Measurements from ENCODE around the gene GABPB2. TPM values are rescaled to one million over a fixed set of nuclear protein-coding genes. Genes with fewer than 3 reads are reported as not detected.
"Not testable (repeated sequence)": the region's sequence is repeated elsewhere in the genome, so short reads cannot be mapped to it uniquely, and the experiment has no call there.

Gene GABPB2
- total and polyA plus RNA-seq, 5 donors from 2014 or later: 5.4 to 26.4 (median 6.5) TPM

- Mint-ChIP-seq H3K9me3 (no peaks in the 10 kb centered on the region), H3K27ac (peak overlapping the region; percentile 20 to 99 (median 99))
These were observed 1.7 kb downstream of the GABPB2 start for GRCh38 chr1:151072224-151072623.

GRCh38 chr1:151085953-151086559 is 15.5 kb downstream of the GABPB2 start:
- no peak for ATAC-seq (ENCODE audit: low read depth in 2 of 2)

More at GRCh38 chr1:151072224-151072623, 1.7 kb downstream of the GABPB2 start:
- ATAC-seq (ENCODE audit: low read depth in 2 of 2): no peak
- H3K4me3 ChIP-seq (ENCODE audit: low read depth, low read length): no peak overlapping the region
- H3K27ac ChIP-seq (ENCODE audit: insufficient read depth, low read length, poor library complexity, severe bottlenecking): peak overlapping the region; percentile 95
- H3K27me3 ChIP-seq (ENCODE audit: control insufficient read depth, insufficient read depth, low read length): no peaks in the 10 kb centered on the region
- peaks cover 18% of the 10 kb centered on the region for H3K4me1 ChIP-seq (ENCODE audit: control insufficient read depth, insufficient read depth, low read length, poor library complexity, severe bottlenecking)
- peak overlapping the region; percentile 98 to 100 (median 100) for H3K4me3 Mint-ChIP-seq
- no peaks in the 10 kb centered on the region for H3K36me3 ChIP-seq (ENCODE audit: control insufficient read depth, insufficient read depth, low read length)
- DNase-seq: no peak
- no peaks in the 10 kb centered on the region for H3K9me3 ChIP-seq (ENCODE audit: control insufficient read depth in 2 of 2, low read length in 2 of 2)
- peaks cover 10% of the 10 kb centered on the region for H3K36me3 Mint-ChIP-seq
- H3K4me1 Mint-ChIP-seq: peaks cover 5 to 37% (median 25%) of the 10 kb centered on the region in 4 donors
- peaks cover 10% of the 10 kb centered on the region for H3K27me3 Mint-ChIP-seq

GRCh38 chr1:151097426-151097825 is 26.9 kb downstream of the GABPB2 start:
- not testable (repeated sequence) for H3K4me3 ChIP-seq (ENCODE audit: low read depth, low read length); DNase-seq; H3K9me3 Mint-ChIP-seq; H3K36me3 ChIP-seq (ENCODE audit: control insufficient read depth, insufficient read depth, low read length); ATAC-seq (ENCODE audit: low read depth in 2 of 2); H3K27ac ChIP-seq (ENCODE audit: insufficient read depth, low read length, poor library complexity, severe bottlenecking); H3K9me3 ChIP-seq (ENCODE audit: control insufficient read depth in 2 of 2, low read length in 2 of 2); H3K4me1 ChIP-seq (ENCODE audit: control insufficient read depth, insufficient read depth, low read length, poor library complexity, severe bottlenecking); H3K27me3 ChIP-seq (ENCODE audit: control insufficient read depth, insufficient read depth, low read length); H3K27ac Mint-ChIP-seq; H3K4me3 Mint-ChIP-seq; H3K4me1 Mint-ChIP-seq; H3K36me3 Mint-ChIP-seq; H3K27me3 Mint-ChIP-seq

More at GRCh38 chr1:151085953-151086559, 15.5 kb downstream of the GABPB2 start:
- no peak overlapping the region for H3K4me3 Mint-ChIP-seq
- DNase-seq: no peak
- H3K4me3 ChIP-seq (ENCODE audit: low read depth, low read length): no peak overlapping the region
- no peaks in the 10 kb centered on the region for H3K4me1 ChIP-seq (ENCODE audit: control insufficient read depth, insufficient read depth, low read length, poor library complexity, severe bottlenecking)
- no peaks in the 10 kb centered on the region for H3K27me3 ChIP-seq (ENCODE audit: control insufficient read depth, insufficient read depth, low read length)
- peaks cover 0 to 3% (median 0%) of the 10 kb centered on the region in 4 donors for H3K4me1 Mint-ChIP-seq
- no peaks in the 10 kb centered on the region for H3K9me3 Mint-ChIP-seq
- no peak overlapping the region for H3K27ac ChIP-seq (ENCODE audit: insufficient read depth, low read length, poor library complexity, severe bottlenecking)
- peaks cover 6% of the 10 kb centered on the region for H3K36me3 Mint-ChIP-seq
- H3K9me3 ChIP-seq (ENCODE audit: control insufficient read depth in 2 of 2, low read length in 2 of 2): no peaks in the 10 kb centered on the region
- no peaks in the 10 kb centered on the region for H3K27me3 Mint-ChIP-seq
- H3K36me3 ChIP-seq (ENCODE audit: control insufficient read depth, insufficient read depth, low read length): no peaks in the 10 kb centered on the region
- H3K27ac Mint-ChIP-seq: peak overlapping the region in 1 of 3 donors; percentile 52

GRCh38 chr1:151098126-151098525 is 27.6 kb downstream of the GABPB2 start:
- DNase-seq: no peak
- peaks cover 7% of the 10 kb centered on the region for H3K36me3 ChIP-seq (ENCODE audit: control insufficient read depth, insufficient read depth, low read length)
- Mint-ChIP-seq H3K4me3 (no peak overlapping the region), H3K27ac (no peak overlapping the region), H3K9me3 (no peaks in the 10 kb centered on the region), H3K36me3 (peaks cover 5% of the 10 kb centered on the region), H3K27me3 (no peaks in the 10 kb centered on the region), H3K4me1 (no peaks in the 10 kb centered on the region)
- no peaks in the 10 kb centered on the region for H3K27me3 ChIP-seq (ENCODE audit: control insufficient read depth, insufficient read depth, low read length)
- H3K4me1 ChIP-seq (ENCODE audit: control insufficient read depth, insufficient read depth, low read length, poor library complexity, severe bottlenecking): no peaks in the 10 kb centered on the region
- no peak overlapping the region for H3K4me3 ChIP-seq (ENCODE audit: low read depth, low read length)
- no peak for ATAC-seq (ENCODE audit: low read depth in 2 of 2)
- H3K27ac ChIP-seq (ENCODE audit: insufficient read depth, low read length, poor library complexity, severe bottlenecking): no peak overlapping the region
- no peaks in the 10 kb centered on the region for H3K9me3 ChIP-seq (ENCODE audit: control insufficient read depth in 2 of 2, low read length in 2 of 2)

- DNase-seq (no peak), ATAC-seq (ENCODE audit: low read depth in 2 of 2) (no peak)
- H3K4me1 ChIP-seq (ENCODE audit: control insufficient read depth, insufficient read depth, low read length, poor library complexity, severe bottlenecking): no peaks in the 10 kb centered on the region
- Mint-ChIP-seq H3K27me3 (no peaks in the 10 kb centered on the region), H3K27ac (no peak overlapping the region), H3K36me3 (peaks cover 19% of the 10 kb centered on the region), H3K4me3 (no peak overlapping the region), H3K4me1 (peaks cover 0 to 5% (median 0%) of the 10 kb centered on the region in 4 donors), H3K9me3 (no peaks in the 10 kb centered on the region)
- H3K27me3 ChIP-seq (ENCODE audit: control insufficient read depth, insufficient read depth, low read length): no peaks in the 10 kb centered on the region
- peaks cover 17% of the 10 kb centered on the region for H3K36me3 ChIP-seq (ENCODE audit: control insufficient read depth, insufficient read depth, low read length)
- no peak overlapping the region for H3K27ac ChIP-seq (ENCODE audit: insufficient read depth, low read length, poor library complexity, severe bottlenecking)
- no peak overlapping the region for H3K4me3 ChIP-seq (ENCODE audit: low read depth, low read length)
- H3K9me3 ChIP-seq (ENCODE audit: control insufficient read depth in 2 of 2, low read length in 2 of 2): no peaks in the 10 kb centered on the region
These were observed 34.1 kb downstream of the GABPB2 start for GRCh38 chr1:151104630-151105029.

- Histone ChIP-seq H3K27me3 (ENCODE audit: control insufficient read depth, insufficient read depth, low read length) (no peaks in the 10 kb centered on the region), H3K36me3 (ENCODE audit: control insufficient read depth, insufficient read depth, low read length) (peaks cover 23% of the 10 kb centered on the region), H3K4me1 (ENCODE audit: control insufficient read depth, insufficient read depth, low read length, poor library complexity, severe bottlenecking) (no peaks in the 10 kb centered on the region), H3K9me3 (ENCODE audit: control insufficient read depth in 2 of 2, low read length in 2 of 2) (no peaks in the 10 kb centered on the region), H3K4me3 (ENCODE audit: low read depth, low read length) (no peak overlapping the region), H3K27ac (ENCODE audit: insufficient read depth, low read length, poor library complexity, severe bottlenecking) (no peak overlapping the region)
- Mint-ChIP-seq H3K36me3 (peaks cover 25% of the 10 kb centered on the region), H3K4me1 (peaks cover 0 to 5% (median 0%) of the 10 kb centered on the region in 4 donors), H3K9me3 (no peaks in the 10 kb centered on the region), H3K27ac (no peak overlapping the region), H3K27me3 (no peaks in the 10 kb centered on the region), H3K4me3 (no peak overlapping the region)
- ATAC-seq (ENCODE audit: low read depth in 2 of 2) (no peak), DNase-seq (no peak)
These were observed 36.3 kb downstream of the GABPB2 start for GRCh38 chr1:151106894-151107293.

GRCh38 chr1:151108331-151108730 is 37.8 kb downstream of the GABPB2 start:
- H3K36me3 Mint-ChIP-seq: peaks cover 25% of the 10 kb centered on the region
- Histone ChIP-seq H3K36me3 (ENCODE audit: control insufficient read depth, insufficient read depth, low read length) (peaks cover 23% of the 10 kb centered on the region), H3K27me3 (ENCODE audit: control insufficient read depth, insufficient read depth, low read length) (no peaks in the 10 kb centered on the region), H3K27ac (ENCODE audit: insufficient read depth, low read length, poor library complexity, severe bottlenecking) (no peak overlapping the region), H3K9me3 (ENCODE audit: control insufficient read depth in 2 of 2, low read length in 2 of 2) (no peaks in the 10 kb centered on the region), H3K4me3 (ENCODE audit: low read depth, low read length) (no peak overlapping the region), H3K4me1 (ENCODE audit: control insufficient read depth, insufficient read depth, low read length, poor library complexity, severe bottlenecking) (no peaks in the 10 kb centered on the region)
- no peaks in the 10 kb centered on the region for H3K9me3 Mint-ChIP-seq
- H3K27me3 Mint-ChIP-seq: no peaks in the 10 kb centered on the region
- DNase-seq (no peak), ATAC-seq (ENCODE audit: low read depth in 2 of 2) (no peak)
- peaks cover 0 to 5% (median 0%) of the 10 kb centered on the region in 4 donors for H3K4me1 Mint-ChIP-seq
- H3K27ac Mint-ChIP-seq: no peak overlapping the region
- H3K4me3 Mint-ChIP-seq: no peak overlapping the region

GRCh38 chr1:151113877-151114276 is 43.3 kb downstream of the GABPB2 start:
- DNase-seq: no peak
- no peaks in the 10 kb centered on the region for H3K9me3 ChIP-seq (ENCODE audit: control insufficient read depth in 2 of 2, low read length in 2 of 2)
- no peak for ATAC-seq (ENCODE audit: low read depth in 2 of 2)
- H3K4me1 ChIP-seq (ENCODE audit: control insufficient read depth, insufficient read depth, low read length, poor library complexity, severe bottlenecking): no peaks in the 10 kb centered on the region
- peaks cover 23% of the 10 kb centered on the region for H3K36me3 ChIP-seq (ENCODE audit: control insufficient read depth, insufficient read depth, low read length)
- Mint-ChIP-seq H3K36me3 (peaks cover 15% of the 10 kb centered on the region), H3K27ac (no peak overlapping the region), H3K27me3 (no peaks in the 10 kb centered on the region), H3K4me3 (no peak overlapping the region), H3K9me3 (no peaks in the 10 kb centered on the region), H3K4me1 (no peaks in the 10 kb centered on the region)
- H3K27ac ChIP-seq (ENCODE audit: insufficient read depth, low read length, poor library complexity, severe bottlenecking): no peak overlapping the region
- no peaks in the 10 kb centered on the region for H3K27me3 ChIP-seq (ENCODE audit: control insufficient read depth, insufficient read depth, low read length)
- no peak overlapping the region for H3K4me3 ChIP-seq (ENCODE audit: low read depth, low read length)

Data from CD4-positive, CD25-positive, alpha-beta regulatory T cell (primary cell).